CD14-positive monocyte (primary cell): ENCODE measurements around the gene NCAM1. TPM values are rescaled to one million over a fixed set of nuclear protein-coding genes. Genes with fewer than 3 reads are reported as not detected.

Experiments used
- DNase-seq, 3 donors: peaks; one replicate each; pipeline ENCODE4 v3.0.0-alpha.2; 2011 to 2022
- H2AFZ ChIP-seq: 2 replicates; pipeline ENCODE4 v1.6.0; 2012; ENCODE audit warnings: mild to moderate bottlenecking, low read depth, low read length, inconsistent platforms; ENCODE audit not compliant: insufficient read depth, poor library complexity, severe bottlenecking
- H3K27ac ChIP-seq, 2 donors: 1 replicate in 1 of 2; 2 replicates in 1 of 2; pipeline ENCODE4 v1.5.1; 2012 to 2013; ENCODE audit warnings: low read length in 2 of 2, control low read depth in 1 of 2, inconsistent platforms in 1 of 2, low read depth in 1 of 2, mild to moderate bottlenecking in 1 of 2
- H3K27me3 ChIP-seq, 2 donors: one replicate each; pipeline versions ENCODE4 v1.6.0 to v1.6.1; 2011 to 2013; ENCODE audit warnings: low read length in 2 of 2; ENCODE audit not compliant: control insufficient read depth in 2 of 2, insufficient read depth in 2 of 2
- H3K36me3 ChIP-seq, 2 donors: replicated peaks in 1 of 2; 1 replicate in 1 of 2; 2 replicates in 1 of 2; pipeline versions ENCODE4 v1.5.1 to v1.6.1; 2012 to 2013; ENCODE audit warnings: low read length in 2 of 2, control low read depth in 1 of 2, inconsistent platforms in 1 of 2, mild to moderate bottlenecking in 1 of 2; ENCODE audit not compliant: insufficient read depth in 2 of 2, control insufficient read depth in 1 of 2
- H3K4me1 ChIP-seq, 2 donors: 1 replicate in 1 of 2; 2 replicates in 1 of 2; pipeline versions ENCODE4 v1.5.1 to v1.6.1; 2012 to 2013; ENCODE audit warnings: low read length in 2 of 2, control low read depth in 1 of 2, inconsistent platforms in 1 of 2, mild to moderate bottlenecking in 1 of 2, moderate library complexity in 1 of 2; ENCODE audit not compliant: insufficient read depth in 2 of 2, control insufficient read depth in 1 of 2
- H3K4me2 ChIP-seq: replicated peaks from 2 replicates; pipeline ENCODE3; 2012; ENCODE audit warnings: low read length, moderate library complexity, mild to moderate bottlenecking; ENCODE audit not compliant: poor library complexity, severe bottlenecking; ENCODE audit errors: extremely low read depth
- H3K4me3 ChIP-seq, 3 experiments: fragments of 200-600 bp in 1 of 3; sonication (generic) in 1 of 3; replicated peaks in 1 of 3; 1 replicate in 2 of 3; 2 replicates in 1 of 3; pipeline ENCODE4 v1.5.1; 2011 to 2013; ENCODE audit warnings: low read length in 3 of 3, mild to moderate bottlenecking in 3 of 3, control low read depth in 2 of 3, low read depth in 2 of 3, inconsistent platforms in 1 of 3, moderate library complexity in 1 of 3
- H3K79me2 ChIP-seq: 2 replicates; pipeline ENCODE4 v1.6.0; 2012; ENCODE audit warnings: mild to moderate bottlenecking, control low read depth, inconsistent platforms, low read length, moderate library complexity; ENCODE audit not compliant: insufficient read depth
- H3K9ac ChIP-seq: 2 replicates; pipeline ENCODE4 v1.6.0; 2017; ENCODE audit warnings: low read length, mild to moderate bottlenecking; ENCODE audit not compliant: insufficient read depth, poor library complexity, severe bottlenecking
- H3K9me3 ChIP-seq, 2 donors: replicated peaks in 1 of 2; 1 replicate in 1 of 2; 2 replicates in 1 of 2; pipeline versions ENCODE4 v1.5.1 to v1.6.1; 2012 to 2013; ENCODE audit warnings: low read length in 2 of 2, control low read depth in 1 of 2; ENCODE audit not compliant: control insufficient read depth in 1 of 2, insufficient read depth in 1 of 2
- H4K20me1 ChIP-seq: 2 replicates; pipeline ENCODE4 v1.6.0; 2012; ENCODE audit warnings: mild to moderate bottlenecking, low read length, control low read depth, moderate library complexity; ENCODE audit not compliant: insufficient read depth
- H3K27ac Mint-ChIP-seq, 7 donors: one replicate each; pipeline ENCODE4 v1.8.0; 2020; ENCODE audit warnings: mild to moderate bottlenecking in 7 of 7, mixed read lengths in 7 of 7, moderate library complexity in 6 of 7, inconsistent platforms in 2 of 7
- H3K27me3 Mint-ChIP-seq, 3 donors: one replicate each; pipeline ENCODE4 v1.8.0; 2021 to 2022; ENCODE audit warnings: low read depth in 3 of 3, mild to moderate bottlenecking in 3 of 3, mixed read lengths in 3 of 3, moderate library complexity in 3 of 3, inconsistent platforms in 1 of 3
- H3K36me3 Mint-ChIP-seq, 2 donors: one replicate each; pipeline ENCODE4 v1.8.0; 2020; ENCODE audit warnings: mixed read lengths in 2 of 2, inconsistent platforms in 1 of 2, mild to moderate bottlenecking in 1 of 2
- H3K4me1 Mint-ChIP-seq: one replicate; pipeline ENCODE4 v1.8.0; 2020; ENCODE audit warnings: mild to moderate bottlenecking, mixed read lengths
- H3K4me3 Mint-ChIP-seq, 2 donors: one replicate each; pipeline ENCODE4 v1.8.0; 2020; ENCODE audit warnings: mild to moderate bottlenecking in 2 of 2, mixed read lengths in 2 of 2, moderate library complexity in 1 of 2
- H3K9me3 Mint-ChIP-seq, 7 donors: one replicate each; pipeline ENCODE4 v1.8.0; 2020 to 2022; ENCODE audit warnings: mixed read lengths in 7 of 7, mild to moderate bottlenecking in 6 of 7, moderate library complexity in 6 of 7, inconsistent platforms in 2 of 7
- CTCF ChIP-seq: fragments of 200-600 bp; IDR thresholded peaks from one replicate; pipeline ENCODE4 v1.8.0; 2022; ENCODE audit warnings: antibody characterized with exemption, mild to moderate bottlenecking
- WGBS: methylation state at CpG from one replicate; pipeline ENCODE4 v1.1.5; 2013; ENCODE audit warnings: missing lambda C conversion rate; ENCODE audit not compliant: insufficient coverage; 5-methylcytosine and 5-hydroxymethylcytosine counted together
- intact Hi-C, 2 donors: fragments of 100-400 bp; cut with micrococcal nuclease; formaldehyde crosslinking; loops; one replicate each; pipeline versions ENCODE4 v1.15.0 to v1.15.1; 2023
- polyA plus RNA-seq, 3 donors: library from polyadenylated mRNA; depleted of rRNA in 1 of 3; unstranded in 2 of 3; stranded (reverse) in 1 of 3; fragments of 300-500 nt in 2 of 3; fragments of >200 nt in 1 of 3; fragmentation: Illumina TruSeq in 2 of 3; gene quantifications; 1 replicate in 2 of 3; 2 replicates in 1 of 3; pipeline ENCODE4 v1.2.3, GENCODE V29; 2012 to 2021

NCAM1 gene
- polyA plus RNA-seq, 3 donors = 0.65 to 0.69 TPM; not detected in 1

GRCh38 chr11:113275602-113276001 lies 314.4 kb downstream of the NCAM1 start:
- peaks cover 5 to 9% (median 7%) of the 10 kb centered on the region in 3 donors for H3K27me3 Mint-ChIP-seq
- Histone ChIP-seq H3K4me1 (peaks cover 0 to 4% of the 10 kb centered on the region in 2 donors), H3K4me3 (no peak overlapping the region), H3K27ac (no peak overlapping the region), H3K36me3 (no peaks in the 10 kb centered on the region), H3K79me2 (no peaks in the 10 kb centered on the region), H4K20me1 (no peaks in the 10 kb centered on the region), H3K9me3 (no peaks in the 10 kb centered on the region), H3K9ac (no peak overlapping the region), H3K4me2 (no peak overlapping the region), H3K27me3 (no peaks in the 10 kb centered on the region), H2AFZ (no peak overlapping the region)
- H3K36me3 Mint-ChIP-seq = no peaks in the 10 kb centered on the region
- intact Hi-C loops = no loop called here
- no peak overlapping the region for H3K27ac Mint-ChIP-seq
- no peak for DNase-seq
- 85% methylated on average over 3 of the region's 7 CpGs for WGBS
- no peak overlapping the region for H3K4me3 Mint-ChIP-seq
- H3K9me3 Mint-ChIP-seq = no peaks in the 10 kb centered on the region
- no peak for TF ChIP-seq CTCF
- peaks cover 4% of the 10 kb centered on the region for H3K4me1 Mint-ChIP-seq

- no peak overlapping the region for H2AFZ ChIP-seq
- TF ChIP-seq CTCF = no peak
- no peaks in the 10 kb centered on the region for H3K9me3 Mint-ChIP-seq
- H4K20me1 ChIP-seq = no peaks in the 10 kb centered on the region
- H3K36me3 Mint-ChIP-seq = no peaks in the 10 kb centered on the region
- peaks cover 0 to 4% of the 10 kb centered on the region in 2 donors for H3K4me1 ChIP-seq
- H3K27ac ChIP-seq = no peak overlapping the region
- no peak overlapping the region for H3K27ac Mint-ChIP-seq
- H3K4me3 ChIP-seq = no peak overlapping the region
- no peaks in the 10 kb centered on the region for H3K9me3 ChIP-seq
- WGBS = no CpG with 5 or more reads among the region's 2 CpGs
- peaks cover 5 to 9% (median 7%) of the 10 kb centered on the region in 3 donors for H3K27me3 Mint-ChIP-seq
- no peak overlapping the region for H3K9ac ChIP-seq
- peaks cover 4% of the 10 kb centered on the region for H3K4me1 Mint-ChIP-seq
- no peak overlapping the region for H3K4me3 Mint-ChIP-seq
- no peak overlapping the region for H3K4me2 ChIP-seq
- no peak for DNase-seq
- intact Hi-C loops = no loop called here
- H3K27me3 ChIP-seq = no peaks in the 10 kb centered on the region
- no peaks in the 10 kb centered on the region for H3K79me2 ChIP-seq
- no peaks in the 10 kb centered on the region for H3K36me3 ChIP-seq
Measured at GRCh38 chr11:113276466-113276865, 315.2 kb downstream of the NCAM1 start.
